IMR-90 (cell line): ENCODE results near the gene MRPL41. TPM values are rescaled to one million over a fixed set of nuclear protein-coding genes. Genes with fewer than 3 reads are reported as not detected.

ENCODE experiments used
- ATAC-seq: fragments of 200-7000 bp; cut with Tn5 transposase; 2 replicates; pipeline ENCODE4 v1.9.1; 2020; ENCODE audit warnings: low read depth, mild to moderate bottlenecking, moderate library complexity
- BruUV-seq: library from RNA; stranded (reverse); fragments of 400-500 nt; replicated peaks from 2 replicates; lab custom pipeline; 2021; lab: Mats Ljungman, UMichigan
- CTCF ChIA-PET: fragments of 300-600 bp; formaldehyde crosslinking; extraction: SDS; loops from one replicate; lab custom pipeline; 2021; ENCODE audit warnings: antibody characterized with exemption; lab: Yijun Ruan, JAX
- POLR2A ChIA-PET: fragments of 300-600 bp; sonication (Branson Sonifier 250); formaldehyde crosslinking; loops from one replicate; lab custom pipeline; 2022; ENCODE audit warnings: antibody characterized with exemption; ENCODE audit not compliant: unreplicated experiment; lab: Charles Lee
- DNase-seq: peaks from one replicate; pipeline ENCODE4 v3.0.0; 2013
- H2AFZ ChIP-seq: replicated peaks from 2 replicates; pipeline ENCODE3; 2013; ENCODE audit warnings: low read length, mild to moderate bottlenecking; ENCODE audit not compliant: poor library complexity
- H2AK5ac ChIP-seq: 2 replicates; pipeline ENCODE4 v1.6.1; 2013; ENCODE audit warnings: low read depth, low read length, inconsistent platforms
- H2AK9ac ChIP-seq: replicated peaks from 2 replicates; pipeline ENCODE3; 2013; ENCODE audit warnings: mild to moderate bottlenecking, low read depth, low read length, moderate library complexity; ENCODE audit not compliant: poor library complexity
- H2BK120ac ChIP-seq: 2 replicates; pipeline ENCODE4 v1.6.1; 2013; ENCODE audit warnings: low read depth, low read length, inconsistent platforms
- H2BK15ac ChIP-seq: 3 replicates; pipeline ENCODE4 v1.6.1; 2013; ENCODE audit warnings: low read depth, low read length, inconsistent platforms
- H2BK20ac ChIP-seq: 2 replicates; pipeline ENCODE4 v1.6.1; 2013; ENCODE audit warnings: low read depth, mild to moderate bottlenecking, inconsistent platforms, low read length, moderate library complexity
- H2BK5ac ChIP-seq: 2 replicates; pipeline ENCODE4 v1.6.1; 2013; ENCODE audit warnings: mild to moderate bottlenecking, low read depth, low read length, inconsistent platforms; ENCODE audit not compliant: poor library complexity, severe bottlenecking
- H3K14ac ChIP-seq: replicated peaks from 2 replicates; pipeline ENCODE4 v1.6.1; 2013; ENCODE audit warnings: low read depth, low read length, inconsistent platforms
- H3K18ac ChIP-seq: 2 replicates; pipeline ENCODE4 v1.6.1; 2013; ENCODE audit warnings: low read depth, low read length, control low read depth
- H3K23ac ChIP-seq: 2 replicates; pipeline ENCODE4 v1.6.1; 2013; ENCODE audit warnings: low read depth, low read length, inconsistent platforms
- H3K27ac ChIP-seq: 2 replicates; pipeline ENCODE4 v1.5.1; 2013; ENCODE audit warnings: mild to moderate bottlenecking, control low read depth, low read length; ENCODE audit not compliant: insufficient read depth
- H3K27me3 ChIP-seq: 2 replicates; pipeline ENCODE4 v1.6.1; 2013; ENCODE audit warnings: low read length; ENCODE audit not compliant: control insufficient read depth, insufficient read depth
- H3K36me3 ChIP-seq: 2 replicates; pipeline ENCODE4 v1.6.1; 2013; ENCODE audit warnings: low read length, mixed read lengths; ENCODE audit not compliant: control insufficient read depth, insufficient read depth
- H3K4ac ChIP-seq: 2 replicates; pipeline ENCODE4 v1.6.1; 2013; ENCODE audit warnings: low read depth, low read length, inconsistent platforms
- H3K4me1 ChIP-seq: 2 replicates; pipeline ENCODE4 v1.6.1; 2013; ENCODE audit warnings: low read length, mixed read lengths; ENCODE audit not compliant: control insufficient read depth, insufficient read depth
- H3K4me2 ChIP-seq: 2 replicates; pipeline ENCODE4 v1.6.1; 2013; ENCODE audit warnings: low read depth, mild to moderate bottlenecking, control low read depth, low read length, moderate library complexity
- H3K4me3 ChIP-seq: 2 replicates; pipeline ENCODE4 v1.5.1; 2013; ENCODE audit warnings: low read depth, mild to moderate bottlenecking, control low read depth, low read length, moderate library complexity; ENCODE audit not compliant: insufficient read depth
- H3K56ac ChIP-seq: 2 replicates; pipeline ENCODE4 v1.6.1; 2013; ENCODE audit warnings: low read length, inconsistent platforms; ENCODE audit not compliant: insufficient read depth; ENCODE audit errors: extremely low read depth
- H3K79me1 ChIP-seq, 2 experiments: 2 replicates each; pipeline ENCODE4 v1.6.1; 2013; ENCODE audit warnings: low read length in 2 of 2, inconsistent platforms in 1 of 2, low read depth in 1 of 2
- H3K9ac ChIP-seq: 2 replicates; pipeline ENCODE4 v1.6.1; 2013; ENCODE audit warnings: low read depth, low read length, control low read depth
- H3K9me1 ChIP-seq: 2 replicates; pipeline ENCODE4 v1.6.1; 2013; ENCODE audit warnings: low read length, inconsistent platforms; ENCODE audit not compliant: insufficient read depth
- H3K9me3 ChIP-seq: 2 replicates; pipeline ENCODE4 v1.6.1; 2013; ENCODE audit warnings: low read length; ENCODE audit not compliant: control insufficient read depth, insufficient read depth
- H4K20me1 ChIP-seq: 2 replicates; pipeline ENCODE4 v1.6.1; 2013; ENCODE audit warnings: low read length, inconsistent platforms; ENCODE audit not compliant: insufficient read depth
- H4K5ac ChIP-seq: 2 replicates; pipeline ENCODE4 v1.6.1; 2013; ENCODE audit warnings: mild to moderate bottlenecking, low read depth, low read length, control low read depth
- H4K8ac ChIP-seq, 2 experiments: 2 replicates each; pipeline ENCODE4 v1.6.1; 2013; ENCODE audit warnings: low read depth in 2 of 2, low read length in 2 of 2, control low read depth in 1 of 2, inconsistent platforms in 1 of 2
- H4K91ac ChIP-seq: 2 replicates; pipeline ENCODE4 v1.6.1; 2013; ENCODE audit warnings: low read depth, low read length, inconsistent platforms; ENCODE audit not compliant: insufficient read depth
- BHLHE40 ChIP-seq: fragments of 150-350 bp; IDR thresholded peaks from 2 replicates; pipeline ENCODE4 v1.6.1; 2016; ENCODE audit warnings: mild to moderate bottlenecking, low read depth, low read length
- CHD1 ChIP-seq: IDR thresholded peaks from 2 replicates; pipeline ENCODE4 v1.6.1; 2012; ENCODE audit warnings: low read depth, low read length, improper control_type of control experiment
- FOS ChIP-seq: fragments of 150-350 bp; IDR thresholded peaks from 2 replicates; pipeline ENCODE4 v1.6.1; 2016; ENCODE audit warnings: low read depth, low read length
- MAFK ChIP-seq: IDR thresholded peaks from 2 replicates; pipeline ENCODE4 v1.6.1; 2012; ENCODE audit warnings: low read depth, low read length, improper control_type of control experiment
- MXI1 ChIP-seq: IDR thresholded peaks from 2 replicates; pipeline ENCODE4 v1.6.1; 2012; ENCODE audit warnings: low read depth, mild to moderate bottlenecking, low read length, moderate library complexity, borderline replicate concordance
- NFE2L2 ChIP-seq: fragments of 150-350 bp; IDR thresholded peaks from 2 replicates; pipeline ENCODE4 v1.6.1; 2016; ENCODE audit warnings: low read depth, mild to moderate bottlenecking, low read length
- POLR2A ChIP-seq: IDR thresholded peaks from 2 replicates; pipeline ENCODE4 v1.6.1; 2012; ENCODE audit warnings: mild to moderate bottlenecking, low read depth, low read length
- RCOR1 ChIP-seq: IDR thresholded peaks from 2 replicates; pipeline ENCODE4 v1.6.1; 2012; ENCODE audit warnings: mild to moderate bottlenecking, low read length, improper control_type of control experiment; ENCODE audit not compliant: insufficient replicate concordance
- RFX5 ChIP-seq: IDR thresholded peaks from 2 replicates; pipeline ENCODE4 v1.8.0; 2012; ENCODE audit warnings: low read depth, mild to moderate bottlenecking, low read length, moderate library complexity
- SMC3 ChIP-seq: fragments of 150-350 bp; IDR thresholded peaks from 2 replicates; pipeline ENCODE4 v1.6.1; 2016; ENCODE audit warnings: low read depth, mild to moderate bottlenecking, antibody characterized with exemption, low read length, moderate library complexity
- WGBS, 2 experiments: methylation state at CpG; one replicate each; pipeline versions ENCODE4 v1.1.5 to v1.1.7; 2013; ENCODE audit warnings: missing lambda C conversion rate in 2 of 2; ENCODE audit not compliant: insufficient read length in 1 of 2; ENCODE audit errors: extremely low coverage in 2 of 2; 5-methylcytosine and 5-hydroxymethylcytosine counted together
- dilution Hi-C: fragments of 300-500 bp; cut with HindIII; formaldehyde crosslinking; loops from one replicate; pipeline ENCODE4 v1.14.3; 2018; ENCODE audit warnings: low sequenced_read_pairs; ENCODE audit not compliant: unreplicated experiment
- in situ Hi-C: fragments of 300-500 bp; cut with MboI; formaldehyde crosslinking; loops from 3 replicates; pipeline ENCODE4 v1.14.3; 2019; ENCODE audit warnings: low sequenced_read_pairs, inconsistent platforms, mixed read lengths
- intact Hi-C: fragments of 100-400 bp; cut with micrococcal nuclease; formaldehyde crosslinking; loops from 2 replicates; pipeline ENCODE4 v1.10.0; 2022
- polyA plus RNA-seq, 3 experiments: library from polyadenylated mRNA; depleted of rRNA; stranded (reverse); fragments of >200 nt; gene quantifications; 2 replicates each; pipeline ENCODE4 v1.2.3, GENCODE V29; 2012; ENCODE audit warnings: low replicate concordance in 1 of 3
- total RNA-seq: library from RNA; depleted of rRNA; stranded (reverse); fragments of >200 nt; gene quantifications from 2 replicates; pipeline ENCODE4 v1.2.3, GENCODE V29; 2012
- TF ChIP-seq, protein P1 (sequence below): fragments of 150-350 bp; IDR thresholded peaks from 2 replicates; pipeline ENCODE4 v1.6.1; 2016; ENCODE audit warnings: low read depth, mild to moderate bottlenecking, low read length, moderate library complexity, borderline replicate concordance
- TF ChIP-seq, protein P2 (sequence below): fragments of 150-350 bp; IDR thresholded peaks from 2 replicates; pipeline ENCODE4 v1.6.1; 2017; ENCODE audit warnings: mild to moderate bottlenecking, antibody characterized with exemption, low read length, low read depth

The MRPL41 gene
- total and polyA plus RNA-seq, 2 of the 4 experiments (the other 2 are of a cell fraction): 15.6 to 38.9 TPM

DNA sequence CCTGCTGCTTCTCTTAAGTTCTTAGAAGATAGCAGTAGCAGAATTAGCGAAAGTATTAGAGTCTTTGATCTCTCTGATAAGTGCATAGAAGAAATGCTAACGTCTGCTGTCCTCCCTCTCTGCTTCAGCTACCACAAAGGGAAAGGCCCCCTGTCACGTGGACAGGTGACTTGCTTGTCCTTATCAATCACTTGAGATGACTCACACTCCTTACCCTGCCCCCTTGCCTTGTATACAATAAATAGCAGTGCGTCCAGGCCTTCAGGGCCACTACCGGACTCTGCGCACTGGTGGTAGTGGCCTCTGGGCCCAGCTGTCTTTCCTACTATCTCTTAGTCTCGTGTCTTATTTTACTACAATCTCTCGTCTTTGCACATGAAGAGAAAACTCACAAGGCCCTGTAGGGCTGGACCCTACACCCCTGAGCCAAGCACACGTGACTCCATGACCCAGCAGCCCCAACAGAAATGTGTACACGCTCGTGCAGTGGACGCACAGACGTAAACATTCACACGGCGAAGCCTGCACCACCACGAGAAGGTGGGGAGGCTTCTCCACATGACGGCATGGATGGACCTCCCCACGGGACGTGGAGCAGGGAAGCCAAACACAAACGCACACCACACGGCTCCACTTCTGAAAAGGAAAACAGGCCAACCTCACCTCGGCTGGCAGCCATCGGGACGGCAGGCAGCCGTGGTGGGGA, 39.8 kb upstream of the MRPL41 start:
- TF ChIP-seq BHLHE40 (no peak), SMC3 (no peak), RCOR1 (no peak), FOS (no peak), POLR2A (no peak), RFX5 (no peak), MXI1 (no peak), MAFK (no peak), NFE2L2 (no peak), CHD1 (no peak)
- TF ChIP-seq, protein P1, sequence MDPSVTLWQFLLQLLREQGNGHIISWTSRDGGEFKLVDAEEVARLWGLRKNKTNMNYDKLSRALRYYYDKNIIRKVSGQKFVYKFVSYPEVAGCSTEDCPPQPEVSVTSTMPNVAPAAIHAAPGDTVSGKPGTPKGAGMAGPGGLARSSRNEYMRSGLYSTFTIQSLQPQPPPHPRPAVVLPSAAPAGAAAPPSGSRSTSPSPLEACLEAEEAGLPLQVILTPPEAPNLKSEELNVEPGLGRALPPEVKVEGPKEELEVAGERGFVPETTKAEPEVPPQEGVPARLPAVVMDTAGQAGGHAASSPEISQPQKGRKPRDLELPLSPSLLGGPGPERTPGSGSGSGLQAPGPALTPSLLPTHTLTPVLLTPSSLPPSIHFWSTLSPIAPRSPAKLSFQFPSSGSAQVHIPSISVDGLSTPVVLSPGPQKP: no peak
- TF ChIP-seq, protein P2, sequence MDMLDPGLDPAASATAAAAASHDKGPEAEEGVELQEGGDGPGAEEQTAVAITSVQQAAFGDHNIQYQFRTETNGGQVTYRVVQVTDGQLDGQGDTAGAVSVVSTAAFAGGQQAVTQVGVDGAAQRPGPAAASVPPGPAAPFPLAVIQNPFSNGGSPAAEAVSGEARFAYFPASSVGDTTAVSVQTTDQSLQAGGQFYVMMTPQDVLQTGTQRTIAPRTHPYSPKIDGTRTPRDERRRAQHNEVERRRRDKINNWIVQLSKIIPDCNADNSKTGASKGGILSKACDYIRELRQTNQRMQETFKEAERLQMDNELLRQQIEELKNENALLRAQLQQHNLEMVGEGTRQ: no peak
- ATAC-seq: no peak
- Histone ChIP-seq H3K4me3 (no peak overlapping the region), H3K18ac (no peak overlapping the region), H3K4me2 (no peak overlapping the region), H3K14ac (no peak overlapping the region), H3K27ac (no peak overlapping the region), H4K91ac (no peak overlapping the region), H2AK5ac (no peak overlapping the region), H4K5ac (no peak overlapping the region), H4K8ac (no peak overlapping the region), H2BK20ac (no peak overlapping the region), H2BK15ac (no peak overlapping the region), H3K4ac (no peak overlapping the region), H3K4me1 (no peaks in the 10 kb centered on the region), H3K27me3 (no peaks in the 10 kb centered on the region), H3K56ac (no peak overlapping the region), H3K9me1 (no peaks in the 10 kb centered on the region), H4K20me1 (no peaks in the 10 kb centered on the region), H2BK5ac (no peak overlapping the region), H3K9me3 (peaks cover 2% of the 10 kb centered on the region; the same call in 1 of the 2 replicates), H3K23ac (no peak overlapping the region), H2AK9ac (peak overlapping the region; percentile 37), H2BK120ac (no peak overlapping the region), H3K79me1 (no peaks in the 10 kb centered on the region), H2AFZ (no peak overlapping the region), H3K36me3 (no peaks in the 10 kb centered on the region), H3K9ac (no peak overlapping the region)
- dilution Hi-C loops: no loop called here
- 72% methylated on average over 5 of the region's 25 CpGs; no CpG with 5 or more reads in 1 of the 2 experiments for WGBS, 2 experiments
- POLR2A ChIA-PET: no interaction called here
- CTCF ChIA-PET: no interaction called here
- in situ Hi-C loops: no loop called here
- DNase-seq: no peak
- intact Hi-C loops: no loop called here
- no TSS peak for BruUV-seq
